Endometrium (tissue), 2 donors: ENCODE data around the gene BLTP2.
"Not testable (repeated sequence)": the region's sequence is repeated elsewhere in the genome, so short reads cannot be mapped to it uniquely, and the experiment has no call there.

Experiments used
- FAIRE-seq: peaks from 2 replicates; lab custom pipeline; 2012; peaks lifted over from hg19 to GRCh38; lab: Jason Lieb, UNC
- donor health status: control.
- donor health status: control.

BLTP2 gene

GRCh38 chr17:28646039-28646754 lies 1.2 kb upstream of the BLTP2 start:
- no peak for FAIRE-seq

DNA sequence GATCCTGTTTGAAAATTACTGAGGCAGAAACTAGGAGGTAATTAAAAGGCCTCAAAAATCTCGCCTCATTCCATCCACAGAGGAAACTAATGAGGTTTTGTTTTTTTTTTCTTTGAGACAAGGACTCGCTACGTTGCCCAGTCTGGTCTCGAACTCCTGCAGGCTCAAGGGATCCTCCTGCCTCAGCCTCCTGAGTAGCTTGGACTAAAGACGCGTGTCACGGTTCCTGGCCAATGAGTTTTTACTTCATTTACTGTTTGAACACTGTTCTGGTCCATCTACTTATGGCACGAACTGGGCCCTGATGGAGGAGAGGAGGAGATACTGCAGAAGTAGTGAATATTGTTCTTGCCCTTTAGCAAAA lies 600 bp upstream of the BLTP2 start:
- FAIRE-seq: no peak

- no peak for FAIRE-seq
Measured at GRCh38 chr17:28643983-28644786, 773 bp downstream of the BLTP2 start.

DNA sequence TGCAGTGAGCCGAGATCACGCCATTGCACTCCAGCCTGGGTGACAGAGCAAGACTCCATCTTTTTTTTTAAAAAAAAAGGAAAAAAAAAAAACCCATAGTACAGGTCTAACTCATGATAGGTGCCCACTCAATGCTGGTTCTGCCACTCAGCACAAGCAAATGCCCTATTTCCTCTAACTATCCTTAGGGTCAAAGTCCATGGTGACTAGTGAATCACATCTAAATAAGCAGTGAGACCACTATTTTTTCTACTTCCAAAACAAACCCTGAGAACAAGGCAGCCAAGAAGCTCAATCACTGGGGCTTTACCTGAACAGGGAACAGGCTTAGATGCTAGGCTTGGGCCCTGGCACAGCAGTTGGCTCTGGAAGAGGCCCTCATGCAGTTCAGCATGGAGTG lies 3.4 kb downstream of the BLTP2 start:
- FAIRE-seq: no peak

- no peak for FAIRE-seq
Measured at GRCh38 chr17:28635506-28635905, 9.5 kb downstream of the BLTP2 start.

- no peak for FAIRE-seq
Measured at GRCh38 chr17:28634206-28634865, 10.6 kb downstream of the BLTP2 start.

- FAIRE-seq: no peak
Measured at GRCh38 chr17:28626818-28627217, 18.1 kb downstream of the BLTP2 start.

GRCh38 chr17:28624148-28624547 lies 20.8 kb downstream of the BLTP2 start:
- FAIRE-seq: no peak

GRCh38 chr17:28623696-28624095 lies 21.3 kb downstream of the BLTP2 start:
- no peak for FAIRE-seq

- no peak for FAIRE-seq
Measured at GRCh38 chr17:28622186-28622585, 22.8 kb downstream of the BLTP2 start.

DNA sequence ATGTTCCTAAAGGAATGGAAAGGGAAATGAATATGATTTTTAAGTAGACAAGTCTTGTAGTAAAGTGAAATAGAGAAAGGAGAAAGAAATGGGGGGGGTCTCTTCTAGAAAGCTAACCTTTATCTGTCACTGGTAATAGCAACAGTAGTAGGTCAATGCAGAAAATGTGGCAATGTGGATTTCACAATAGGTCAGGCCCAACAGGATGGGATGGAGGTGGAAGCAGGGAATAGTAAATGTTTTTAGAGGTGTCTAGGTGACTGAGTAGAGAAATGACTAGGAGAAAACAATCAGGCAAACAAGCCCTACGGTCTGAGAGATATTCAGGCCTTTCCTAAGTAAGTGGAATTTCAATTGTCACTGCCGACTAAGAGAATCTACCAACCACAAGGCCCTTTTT lies 24.9 kb downstream of the BLTP2 start:
- FAIRE-seq: no peak

DNA sequence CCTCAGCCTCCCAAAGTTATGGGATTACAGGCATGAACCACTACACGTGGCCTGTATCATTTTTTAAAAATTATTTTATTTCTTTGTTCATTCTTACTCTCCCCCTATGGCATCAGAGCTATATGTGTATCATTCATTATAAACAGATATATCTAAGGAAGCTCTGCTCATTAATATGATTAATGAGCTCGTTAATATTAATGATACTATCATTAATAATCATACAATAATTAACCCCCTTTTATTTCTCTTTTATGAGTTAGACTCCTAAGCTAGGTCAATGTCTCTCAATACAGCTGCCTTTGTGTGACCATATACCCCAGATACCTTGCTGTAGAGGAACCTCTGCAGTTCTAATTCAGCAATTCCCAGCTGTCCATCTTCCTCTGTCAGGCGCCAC lies 26.5 kb downstream of the BLTP2 start:
- FAIRE-seq: no peak

GRCh38 chr17:28616281-28616680 lies 28.7 kb downstream of the BLTP2 start:
- no peak for FAIRE-seq

GRCh38 chr17:28615260-28615940 lies 29.6 kb downstream of the BLTP2 start:
- FAIRE-seq: no peak

DNA sequence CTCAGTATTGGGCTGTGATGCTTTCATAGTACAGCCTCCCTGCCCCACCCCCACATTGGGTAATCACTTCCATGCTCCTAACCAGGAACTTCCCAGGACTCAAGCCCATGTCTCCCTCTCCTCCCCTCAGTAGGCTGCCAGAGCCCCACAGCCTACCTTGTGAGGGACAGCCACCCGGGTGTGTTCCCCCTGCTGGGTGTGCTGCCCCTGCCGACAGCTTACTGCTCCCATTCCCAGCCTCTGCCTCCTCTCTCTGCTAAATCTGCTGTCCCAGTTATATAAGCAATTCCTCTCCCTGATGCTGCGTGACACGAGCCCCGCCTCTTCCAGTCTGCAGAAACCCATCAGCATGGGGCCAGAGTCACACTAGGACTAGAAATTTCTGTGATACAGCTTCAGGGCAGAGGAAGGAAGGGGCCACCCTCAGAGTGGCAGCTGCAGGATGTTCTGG lies 31.0 kb downstream of the BLTP2 start, which contains the start of gene RSKR:
RSKR (minus strand) TSS at position 255 of the 451 bp plus-strand sequence; CDS start at position 231, 24 bp downstream.
- no peak for FAIRE-seq

DNA sequence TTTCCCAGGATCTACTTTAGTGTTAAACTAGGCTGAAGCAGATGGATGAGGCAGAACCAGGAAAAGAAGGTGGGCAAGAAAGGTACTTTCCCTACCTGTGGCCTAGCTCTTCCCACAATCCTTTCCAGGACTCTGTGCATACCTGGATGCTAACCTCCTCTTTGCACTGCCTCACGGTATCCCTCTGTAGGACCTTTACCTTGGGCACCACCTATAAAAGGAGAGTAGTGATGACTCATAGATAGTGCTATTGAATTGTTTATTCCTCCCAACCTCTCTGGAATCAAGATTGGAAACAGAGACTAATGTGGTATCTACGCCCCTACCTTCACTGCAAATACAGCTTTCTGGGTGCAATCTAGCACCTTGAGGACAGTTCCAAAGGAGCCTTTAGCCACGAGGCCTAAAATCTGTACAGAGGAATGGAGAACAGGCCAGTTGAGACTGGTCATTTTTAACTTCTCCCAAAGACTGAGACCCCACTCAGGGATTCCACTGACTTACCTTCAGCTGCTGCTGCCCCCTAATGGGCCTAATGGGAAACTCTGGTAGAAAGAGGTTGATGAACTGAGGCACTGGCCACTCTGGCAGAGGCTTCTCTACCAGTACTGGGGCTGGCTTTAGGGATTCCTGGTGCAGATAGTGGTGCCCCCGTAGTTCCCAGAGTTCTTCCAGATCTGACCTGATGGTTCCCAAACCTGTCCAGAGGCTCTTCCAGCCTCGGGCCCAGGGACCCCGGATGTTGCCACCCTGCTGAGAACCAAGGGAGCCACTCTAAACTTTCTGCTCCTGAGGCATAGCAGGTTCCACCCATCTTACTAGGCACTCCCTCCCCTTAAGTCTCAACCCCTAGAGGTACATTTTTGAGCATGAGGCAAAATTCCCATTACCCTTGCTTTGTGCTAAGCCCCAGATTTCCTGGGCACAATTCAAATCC lies 31.8 kb downstream of the BLTP2 start:
- FAIRE-seq: no peak

DNA sequence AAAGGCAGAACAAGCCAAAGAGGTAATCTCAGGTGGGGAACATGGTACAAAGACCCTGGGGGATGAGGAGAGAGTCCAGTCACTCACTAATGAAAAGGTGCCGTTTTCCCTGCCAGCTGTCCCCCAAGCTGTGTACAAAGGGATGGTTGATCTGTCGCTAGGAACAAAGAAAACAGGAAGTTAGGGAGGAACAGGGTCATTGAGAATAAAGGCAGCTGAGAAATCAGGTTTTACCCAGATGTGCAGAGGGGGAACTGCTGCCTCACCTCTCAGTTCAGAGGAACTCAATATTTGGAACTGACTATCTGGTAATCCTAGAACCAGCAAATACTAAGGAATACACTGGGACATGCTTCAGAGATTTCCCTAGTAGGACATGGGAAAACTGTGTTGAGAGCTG lies 32.4 kb downstream of the BLTP2 start:
- FAIRE-seq: no peak

DNA sequence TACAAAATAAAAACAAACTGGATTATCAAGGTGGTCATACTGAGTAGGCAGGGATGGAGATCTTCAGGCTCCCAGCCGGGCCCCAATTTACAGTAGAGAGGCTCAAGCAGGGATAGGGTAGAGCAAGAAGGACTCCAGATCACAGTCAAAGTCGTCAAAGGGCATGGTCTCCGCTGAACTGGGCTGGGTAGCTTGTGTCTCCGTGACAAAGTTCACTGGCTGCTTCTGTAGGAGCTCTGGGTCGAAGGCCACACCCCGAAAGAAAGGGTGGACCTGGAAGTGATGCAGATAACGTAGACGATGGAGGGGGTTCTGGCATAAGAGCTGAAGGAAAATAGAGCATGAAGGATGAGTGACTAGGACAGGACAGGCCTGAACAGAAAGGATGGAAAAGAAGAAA lies 34.6 kb downstream of the BLTP2 start:
- FAIRE-seq: no peak

DNA sequence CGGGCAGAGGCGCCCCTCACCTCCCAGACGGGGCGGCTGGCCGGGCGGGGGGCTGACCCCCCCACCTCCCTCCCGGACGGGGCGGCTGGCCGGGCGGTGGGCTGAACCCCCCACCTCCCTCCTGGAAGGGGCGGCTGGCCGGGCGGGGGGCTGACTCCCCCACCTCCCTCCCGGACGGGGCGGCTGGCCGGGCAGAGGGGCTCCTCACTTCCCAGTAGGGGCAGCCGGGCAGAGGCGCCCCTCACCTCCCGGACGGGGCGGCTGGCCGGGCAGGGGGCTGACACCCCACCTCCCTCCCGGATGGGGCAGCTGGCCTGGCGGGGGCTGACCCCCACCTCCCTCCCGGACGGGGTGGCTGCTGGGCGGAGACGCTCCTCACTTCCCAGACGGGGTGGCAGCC lies 40.9 kb downstream of the BLTP2 start:
- FAIRE-seq: not testable (repeated sequence)

DNA sequence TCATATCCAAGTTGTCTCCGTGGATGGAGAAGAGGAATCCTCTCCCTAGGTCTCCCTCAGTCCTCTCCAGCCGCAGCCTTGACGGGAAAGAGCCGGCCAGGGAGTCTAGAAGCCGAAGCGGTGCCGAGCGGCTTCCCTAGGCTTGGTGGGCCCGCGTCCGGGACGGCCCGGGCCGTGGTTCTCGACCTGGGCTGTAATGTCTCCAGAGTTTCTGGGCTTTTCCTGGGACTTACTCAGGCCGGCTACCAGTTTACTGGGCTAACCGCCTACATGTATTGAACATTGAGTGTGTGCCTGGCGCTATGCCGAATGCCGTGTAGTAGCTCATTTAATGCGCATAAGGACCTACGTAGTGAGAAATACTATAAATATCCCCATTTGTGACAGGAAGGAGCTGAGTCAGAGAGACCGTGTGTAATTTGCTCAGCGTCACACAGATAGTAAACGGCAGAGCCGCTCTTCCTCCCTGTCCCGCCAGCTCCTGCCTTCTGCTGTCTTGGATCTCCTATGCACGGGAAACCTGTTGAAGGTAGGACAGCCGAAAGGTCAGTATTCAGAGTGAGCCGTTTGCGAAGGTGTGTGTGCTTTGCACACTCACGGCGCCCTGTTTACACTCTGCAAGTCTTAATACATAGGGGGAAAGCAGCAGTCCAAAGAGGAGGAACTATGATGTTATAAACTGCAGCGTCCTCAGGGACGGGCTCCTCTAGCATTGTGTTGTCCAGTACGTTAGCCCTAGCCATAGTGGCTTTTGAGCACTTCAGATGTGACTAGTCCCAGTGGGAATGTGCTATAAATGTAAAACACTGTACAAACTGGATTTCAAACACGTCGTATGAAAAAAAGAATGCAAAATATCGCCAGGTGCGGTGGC lies 45.4 kb downstream of the BLTP2 start:
- no peak for FAIRE-seq
